Testis (tissue), 3 donors: ENCODE measurements around the gene NAXE. TPM values are rescaled to one million over a fixed set of nuclear protein-coding genes. Genes with fewer than 3 reads are reported as not detected.

Experiments used
- DNase-seq: peaks from one replicate; pipeline ENCODE4 v3.0.0-alpha.2; 2019
- H3K27ac ChIP-seq, 2 donors: fragments of 200-600 bp; sonication (generic); one replicate each; pipeline ENCODE4 v1.5.1; 2019
- H3K27me3 ChIP-seq: fragments of 200-600 bp; sonication (generic); one replicate; pipeline ENCODE4 v1.5.1; 2019
- H3K36me3 ChIP-seq: fragments of 200-600 bp; sonication (generic); one replicate; pipeline ENCODE4 v1.5.1; 2017; ENCODE audit warnings: low read depth; ENCODE audit errors: missing control alignments
- H3K4me1 ChIP-seq: fragments of 200-600 bp; sonication (generic); one replicate; pipeline ENCODE4 v1.5.1; 2019
- H3K4me3 ChIP-seq, 2 donors: fragments of 200-600 bp; sonication (generic); one replicate each; pipeline ENCODE4 v1.5.1; 2017 to 2019
- H3K9me3 ChIP-seq: fragments of 200-600 bp; sonication (generic); one replicate; pipeline ENCODE4 v1.5.1; 2017
- POLR2A ChIP-seq: fragments of 450-650 bp; IDR thresholded peaks from one replicate; pipeline ENCODE4 v1.6.1; 2017; ENCODE audit warnings: antibody characterized with exemption, mild to moderate bottlenecking, moderate library complexity
- WGBS, 2 donors: methylation state at CpG; one replicate each; pipeline ENCODE4 v1.1.5; 2018; 5-methylcytosine and 5-hydroxymethylcytosine counted together
- intact Hi-C: fragments of 100-400 bp; cut with DNase I; formaldehyde crosslinking; loops from one replicate; pipeline ENCODE4 v1.15.1; 2023; ENCODE audit warnings: low total_unique reads
- polyA plus RNA-seq: library from polyadenylated mRNA; stranded (reverse); fragments of 350-450 nt; fragmentation: Illumina TruSeq; extraction: RNeasy Lipid Tissue Mini Kit (QIAGEN cat#74804); gene quantifications from one replicate; pipeline ENCODE4 v1.2.3, GENCODE V29; 2014; ENCODE audit warnings: low read depth, low replicate concordance; ENCODE audit not compliant: insufficient read depth
- total RNA-seq, 2 donors: library from RNA; depleted of rRNA; stranded (reverse); fragments of >200 nt; gene quantifications; one replicate each; pipeline ENCODE4 v1.2.3, GENCODE V29; 2016
- TF ChIP-seq, protein P1 (sequence below), 3 experiments: fragments of 450-650 bp in 2 of 3; fragments of 200-600 bp in 1 of 3; sonication (generic) in 1 of 3; IDR thresholded peaks; one replicate each; pipeline ENCODE4 v1.5.1; 2016 to 2019; ENCODE audit warnings: antibody characterized with exemption in 3 of 3, mild to moderate bottlenecking in 2 of 3, moderate library complexity in 1 of 3

The NAXE gene
- total and polyA plus RNA-seq, 3 donors from 2014 or later, result 110 to 200 (median 142) TPM

DNA sequence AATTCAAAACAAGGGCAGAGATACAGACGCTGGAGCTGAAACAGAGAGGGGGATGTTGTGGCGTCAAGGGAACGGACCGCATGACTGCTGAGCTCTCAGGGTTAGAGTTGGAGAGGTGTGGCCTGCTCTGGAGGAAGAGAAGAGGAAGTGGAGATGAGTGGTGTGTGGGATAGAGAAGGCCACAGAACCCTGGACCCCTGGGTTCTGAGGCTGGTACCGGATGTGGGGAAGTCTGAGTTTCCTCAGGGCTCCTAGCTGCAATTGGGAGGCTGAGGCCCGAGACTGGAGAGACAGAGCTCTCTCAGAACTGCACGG is 52.2 kb downstream of the NAXE start:
- 66 to 85% methylated on average over 7 of the region's 7 CpGs for WGBS, 2 donors
- Histone ChIP-seq H3K27me3 (no peaks in the 10 kb centered on the region), H3K4me1 (peaks cover 9% of the 10 kb centered on the region), H3K27ac (no peak overlapping the region), H3K9me3 (no peaks in the 10 kb centered on the region), H3K36me3 (no peaks in the 10 kb centered on the region), H3K4me3 (no peak overlapping the region)
- TF ChIP-seq, protein P1, sequence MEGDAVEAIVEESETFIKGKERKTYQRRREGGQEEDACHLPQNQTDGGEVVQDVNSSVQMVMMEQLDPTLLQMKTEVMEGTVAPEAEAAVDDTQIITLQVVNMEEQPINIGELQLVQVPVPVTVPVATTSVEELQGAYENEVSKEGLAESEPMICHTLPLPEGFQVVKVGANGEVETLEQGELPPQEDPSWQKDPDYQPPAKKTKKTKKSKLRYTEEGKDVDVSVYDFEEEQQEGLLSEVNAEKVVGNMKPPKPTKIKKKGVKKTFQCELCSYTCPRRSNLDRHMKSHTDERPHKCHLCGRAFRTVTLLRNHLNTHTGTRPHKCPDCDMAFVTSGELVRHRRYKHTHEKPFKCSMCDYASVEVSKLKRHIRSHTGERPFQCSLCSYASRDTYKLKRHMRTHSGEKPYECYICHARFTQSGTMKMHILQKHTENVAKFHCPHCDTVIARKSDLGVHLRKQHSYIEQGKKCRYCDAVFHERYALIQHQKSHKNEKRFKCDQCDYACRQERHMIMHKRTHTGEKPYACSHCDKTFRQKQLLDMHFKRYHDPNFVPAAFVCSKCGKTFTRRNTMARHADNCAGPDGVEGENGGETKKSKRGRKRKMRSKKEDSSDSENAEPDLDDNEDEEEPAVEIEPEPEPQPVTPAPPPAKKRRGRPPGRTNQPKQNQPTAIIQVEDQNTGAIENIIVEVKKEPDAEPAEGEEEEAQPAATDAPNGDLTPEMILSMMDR (IDR thresholded peaks at IDR 0.05), result no peak
- TF ChIP-seq POLR2A, result no peak
- DNase-seq, result no peak
- intact Hi-C loops, result no loop called here

Other genes with a start within 250 kb of the NAXE start
- gene RHBG, start 222.6 kb upstream of the NAXE start, total RNA-seq, result 1 to 10 TPM; 2.0 TPM
- gene RHBG, start 222.6 kb upstream of the NAXE start, polyA plus RNA-seq, result 3.3 TPM
- gene MEF2D, start 91.0 kb upstream of the NAXE start, total RNA-seq, result 100 to 1,000 TPM in 1 of 2 donors, 10 to 100 TPM in 1; 96.8 to 113 TPM
- gene MEF2D, start 91.0 kb upstream of the NAXE start, polyA plus RNA-seq, result 34.4 TPM
- 10 to 100 TPM in 1 of 2 donors, 1 to 10 TPM in 1; 8.2 to 13.4 TPM for gene IQGAP3, start 19.2 kb upstream of the NAXE start, total RNA-seq
- gene IQGAP3, start 19.2 kb upstream of the NAXE start, polyA plus RNA-seq, result 5.6 TPM
- not detected for gene TTC24, start 12.1 kb upstream of the NAXE start, total RNA-seq
- 0.38 TPM for gene TTC24, start 12.1 kb upstream of the NAXE start, polyA plus RNA-seq
- gene GPATCH4, start 9.7 kb downstream of the NAXE start, total RNA-seq, result 10 to 100 TPM; 21.6 to 26.7 TPM
- gene GPATCH4, start 9.7 kb downstream of the NAXE start, polyA plus RNA-seq, result 18.5 TPM
- 1 to 10 TPM; 5.5 to 6.0 TPM for gene HAPLN2, start 27.6 kb downstream of the NAXE start, total RNA-seq
- 1.5 TPM for gene HAPLN2, start 27.6 kb downstream of the NAXE start, polyA plus RNA-seq
- 1 to 10 TPM; 8.8 to 9.7 TPM for gene BCAN, start 50.3 kb downstream of the NAXE start, total RNA-seq
- 3.3 TPM for gene BCAN, start 50.3 kb downstream of the NAXE start, polyA plus RNA-seq
- 10 to 100 TPM; 17.6 to 27.7 TPM for gene NES, start 85.6 kb downstream of the NAXE start, total RNA-seq
- 20.7 TPM for gene NES, start 85.6 kb downstream of the NAXE start, polyA plus RNA-seq
- 1 to 10 TPM; 2.1 to 6.8 TPM for gene CRABP2, start 113.8 kb downstream of the NAXE start, total RNA-seq
- 21.0 TPM for gene CRABP2, start 113.8 kb downstream of the NAXE start, polyA plus RNA-seq
- gene METTL25B, start 136.7 kb downstream of the NAXE start, total RNA-seq, result 10 to 100 TPM; 34.1 to 69.0 TPM
- gene METTL25B, start 136.7 kb downstream of the NAXE start, polyA plus RNA-seq, result 50.5 TPM
- gene ISG20L2, start 137.0 kb downstream of the NAXE start, total RNA-seq, result 100 to 1,000 TPM in 1 of 2 donors, 10 to 100 TPM in 1; 60.9 to 150 TPM
- 223 TPM for gene ISG20L2, start 137.0 kb downstream of the NAXE start, polyA plus RNA-seq
- 10 to 100 TPM; 36.6 to 51.7 TPM for gene MRPL24, start 149.3 kb downstream of the NAXE start, total RNA-seq
- 101 TPM for gene MRPL24, start 149.3 kb downstream of the NAXE start, polyA plus RNA-seq
- gene HDGF, start 159.9 kb downstream of the NAXE start, total RNA-seq, result 10 to 100 TPM; 78.2 to 97.7 TPM
- 133 TPM for gene HDGF, start 159.9 kb downstream of the NAXE start, polyA plus RNA-seq
- gene PRCC, start 175.8 kb downstream of the NAXE start, total RNA-seq, result 10 to 100 TPM; 53.3 to 62.0 TPM
- 68.3 TPM for gene PRCC, start 175.8 kb downstream of the NAXE start, polyA plus RNA-seq
- gene SH2D2A, start 225.1 kb downstream of the NAXE start, total RNA-seq, result 1 to 10 TPM in 1 of 2 donors, not detected in 1; 3.1 TPM
- 1.3 TPM for gene SH2D2A, start 225.1 kb downstream of the NAXE start, polyA plus RNA-seq